HCT116 (cell line): ENCODE data around the gene UGGT2. TPM values are rescaled to one million over a fixed set of nuclear protein-coding genes. Genes with fewer than 3 reads are reported as not detected.
"Not testable (repeated sequence)": the region's sequence is repeated elsewhere in the genome, so short reads cannot be mapped to it uniquely, and the experiment has no call there.

Experiments used
- ATAC-seq: fragments of 200-7000 bp; cut with Tn5 transposase; 2 replicates; pipeline ENCODE4 v1.9.1; 2020; ENCODE audit warnings: mild to moderate bottlenecking, moderate library complexity
- BruUV-seq: library from RNA; stranded (reverse); fragments of 400-500 nt; replicated peaks from 2 replicates; lab custom pipeline; 2021; lab: Mats Ljungman, UMichigan
- CTCF ChIA-PET: fragments of 300-600 bp; sonication (Branson Sonifier 250); formaldehyde crosslinking; loops from one replicate; lab custom pipeline; 2021; ENCODE audit warnings: antibody characterized with exemption; lab: Charles Lee
- POLR2A ChIA-PET: fragments of 300-600, 350-600 bp; sonication (Branson Sonifier 250); formaldehyde crosslinking; loops from one replicate; lab custom pipeline; 2021; ENCODE audit warnings: antibody characterized with exemption; lab: Charles Lee
- RAD21 ChIA-PET, 2 experiments: fragments of 300-600 bp; sonication (Branson Sonifier 250); formaldehyde crosslinking; loops; one replicate each; lab custom pipeline; 2023; ENCODE audit warnings: low total read pairs in 2 of 2; ENCODE audit not compliant: uncharacterized antibody in 2 of 2, unreplicated experiment in 2 of 2, low non-redundant PET in 1 of 2; lab: Charles Lee
- DNase-seq: peaks from one replicate; pipeline ENCODE4 v3.0.0-alpha.2; 2010; ENCODE audit warnings: low read depth, low spot score
- H2AFZ ChIP-seq: fragments of 200-600 bp; shearing (Covaris generic), sonication (generic); 2 replicates; pipeline ENCODE4 v1.6.1; 2017; ENCODE audit warnings: low read depth, mixed run types, mixed read lengths, antibody characterized with exemption, low read length; ENCODE audit not compliant: poor library complexity, severe bottlenecking
- H3K27ac ChIP-seq: 2 replicates; pipeline ENCODE4 v1.5.1; 2012; ENCODE audit warnings: low read depth, low read length
- H3K27me3 ChIP-seq: fragments of 200-600 bp; sonication (generic); 2 replicates; pipeline ENCODE4 v1.6.1; 2016; ENCODE audit warnings: mixed run types, low read length, mixed read lengths; ENCODE audit not compliant: insufficient read depth
- H3K36me3 ChIP-seq, 2 experiments: fragments of 200-500 bp in 1 of 2; fragments of 200-600 bp in 1 of 2; sonication (Bioruptor generic) in 1 of 2; sonication (generic) in 1 of 2; 2 replicates each; pipeline versions ENCODE4 v1.5.1 to v1.6.1; 2014 to 2016; ENCODE audit warnings: low read length in 2 of 2, inconsistent platforms in 1 of 2, mixed read lengths in 1 of 2, mixed run types in 1 of 2; ENCODE audit not compliant: insufficient read depth in 2 of 2, control insufficient read depth in 1 of 2
- H3K4me1 ChIP-seq, 2 experiments: fragments of 200-600 bp in 1 of 2; sonication (generic) in 1 of 2; 2 replicates each; pipeline versions ENCODE4 v1.5.1 to v1.6.1; 2012 to 2017; ENCODE audit warnings: low read length in 2 of 2, inconsistent platforms in 1 of 2, mild to moderate bottlenecking in 1 of 2, mixed read lengths in 1 of 2, mixed run types in 1 of 2, moderate library complexity in 1 of 2; ENCODE audit not compliant: insufficient read depth in 2 of 2, control insufficient read depth in 1 of 2
- H3K4me2 ChIP-seq: fragments of 200-600 bp; sonication (generic); 2 replicates; pipeline ENCODE4 v1.6.1; 2017; ENCODE audit warnings: mixed run types, low read length, mixed read lengths
- H3K4me3 ChIP-seq, 2 experiments: fragments of 200-600 bp in 1 of 2; sonication (generic) in 1 of 2; replicated peaks in 1 of 2; 2 replicates each; pipeline ENCODE4 v1.5.1; 2011 to 2016; ENCODE audit warnings: low read length in 2 of 2, control low read depth in 1 of 2, low read depth in 1 of 2, mild to moderate bottlenecking in 1 of 2, mixed read lengths in 1 of 2, mixed run types in 1 of 2
- H3K79me2 ChIP-seq: fragments of 200-600 bp; sonication (generic); 2 replicates; pipeline ENCODE4 v1.6.1; 2017; ENCODE audit warnings: mild to moderate bottlenecking, mixed run types, low read length, moderate library complexity, mixed read lengths; ENCODE audit not compliant: insufficient read depth
- H3K9ac ChIP-seq: fragments of 200-600 bp; sonication (generic); 2 replicates; pipeline ENCODE4 v1.6.1; 2016; ENCODE audit warnings: low read length, mixed read lengths
- H3K9me2 ChIP-seq: fragments of 200-600 bp; sonication (generic), shearing (Covaris generic); 2 replicates; pipeline ENCODE4 v1.6.1; 2017; ENCODE audit warnings: mixed run types, mild to moderate bottlenecking, moderate library complexity; ENCODE audit not compliant: insufficient read depth
- H3K9me3 ChIP-seq, 2 experiments: fragments of 200-500 bp in 1 of 2; fragments of 200-600 bp in 1 of 2; sonication (Bioruptor generic) in 1 of 2; sonication (generic) in 1 of 2; 2 replicates each; pipeline ENCODE4 v1.6.1; 2014 to 2017; ENCODE audit warnings: low read length in 2 of 2, mixed read lengths in 2 of 2, inconsistent platforms in 1 of 2, low read depth in 1 of 2, mild to moderate bottlenecking in 1 of 2, mixed run types in 1 of 2, moderate library complexity in 1 of 2; ENCODE audit not compliant: control insufficient read depth in 1 of 2, insufficient read depth in 1 of 2
- H4K20me1 ChIP-seq: fragments of 200-600 bp; sonication (generic), shearing (Covaris generic); 2 replicates; pipeline ENCODE4 v1.6.1; 2017; ENCODE audit warnings: mixed run types, mild to moderate bottlenecking, moderate library complexity; ENCODE audit not compliant: insufficient read depth
- CBX3 ChIP-seq: IDR thresholded peaks from 2 replicates; pipeline ENCODE4 v1.6.1; 2012; ENCODE audit warnings: low read depth
- CEBPB ChIP-seq: IDR thresholded peaks from 2 replicates; pipeline ENCODE4 v1.6.1; 2012; ENCODE audit warnings: low read depth
- EGR1 ChIP-seq: IDR thresholded peaks from 2 replicates; pipeline ENCODE4 v1.6.1; 2012; ENCODE audit warnings: low read depth
- EZH2 ChIP-seq: fragments of 200-600 bp; sonication (generic); IDR thresholded peaks from 2 replicates; pipeline ENCODE4 v1.6.1; 2017; ENCODE audit warnings: antibody characterized with exemption, mixed run types
- FOSL1 ChIP-seq: IDR thresholded peaks from 2 replicates; pipeline ENCODE4 v1.6.1; 2012; ENCODE audit warnings: low read depth
- POLR2A ChIP-seq: IDR thresholded peaks from 2 replicates; pipeline ENCODE4 v1.7.0; 2011; ENCODE audit warnings: borderline replicate concordance; ENCODE audit not compliant: insufficient read depth, insufficient read length; ENCODE audit errors: extremely low read depth
- POLR2AphosphoS5 ChIP-seq: IDR thresholded peaks from 2 replicates; pipeline ENCODE4 v1.6.1; 2011; ENCODE audit warnings: mild to moderate bottlenecking, low read depth, low read length, moderate library complexity
- RAD21 ChIP-seq: IDR thresholded peaks from 2 replicates; pipeline ENCODE4 v1.6.1; 2012; ENCODE audit warnings: low read depth, mild to moderate bottlenecking
- REST ChIP-seq: IDR thresholded peaks from 2 replicates; pipeline ENCODE4 v1.6.1; 2012; ENCODE audit warnings: low read depth
- SP1 ChIP-seq: IDR thresholded peaks from 2 replicates; pipeline ENCODE4 v1.6.1; 2012; ENCODE audit warnings: low read depth
- ZBTB33 ChIP-seq: IDR thresholded peaks from 2 replicates; pipeline ENCODE4 v1.6.1; 2011; ENCODE audit warnings: mild to moderate bottlenecking, low read length, moderate library complexity; ENCODE audit not compliant: insufficient replicate concordance; ENCODE audit errors: extremely low read depth
- ZFX ChIP-seq: fragments of 450-650 bp; IDR thresholded peaks from 2 replicates; pipeline ENCODE4 v1.6.1; 2017
- intact Hi-C: fragments of 100-400 bp; cut with micrococcal nuclease; formaldehyde crosslinking; loops from 2 replicates; pipeline ENCODE4 v1.10.0; 2022
- total RNA-seq: library from RNA; stranded (reverse); gene quantifications from one replicate; pipeline ENCODE4 v1.2.1, GENCODE V29; 2021; ENCODE audit not compliant: unreplicated experiment

Gene UGGT2
- total RNA-seq, 1 experiment from 2014 or later = 27.1 TPM

GRCh38 chr13:95763601-95764000, 289.6 kb downstream of the UGGT2 start (continued):
- TF ChIP-seq FOSL1 = no peak
- no peak for TF ChIP-seq EZH2
- TF ChIP-seq EGR1 = no peak

- H3K4me3 ChIP-seq, POLR2A ChIA-PET, H3K79me2 ChIP-seq, H3K27me3 ChIP-seq, CTCF ChIA-PET, intact Hi-C loops, H3K9ac ChIP-seq, H3K9me3 ChIP-seq, DNase-seq, H2AFZ ChIP-seq, H4K20me1 ChIP-seq, H3K27ac ChIP-seq, H3K4me2 ChIP-seq, H3K9me2 ChIP-seq, H3K36me3 ChIP-seq, BruUV-seq, H3K4me1 ChIP-seq, ATAC-seq, RAD21 ChIA-PET: not testable (repeated sequence)
Measured at GRCh38 chr13:95762626-95763025, 290.6 kb downstream of the UGGT2 start.

- POLR2A ChIA-PET = no interaction called here
Measured at GRCh38 chr13:95756072-95756471, 297.1 kb downstream of the UGGT2 start.

More at GRCh38 chr13:95756072-95756471, 297.1 kb downstream of the UGGT2 start:
- no TSS peak for BruUV-seq
- DNase-seq = no peak
- ATAC-seq = no peak
- Histone ChIP-seq H3K27me3 (no peaks in the 10 kb centered on the region), H3K79me2 (no peaks in the 10 kb centered on the region), H3K9ac (no peak overlapping the region), H3K4me1 (no peaks in the 10 kb centered on the region), H4K20me1 (no peaks in the 10 kb centered on the region), H3K4me3 (no peak overlapping the region), H2AFZ (no peak overlapping the region), H3K9me2 (no peaks in the 10 kb centered on the region), H3K27ac (no peak overlapping the region), H3K36me3 (no peaks in the 10 kb centered on the region), H3K9me3 (no peaks in the 10 kb centered on the region), H3K4me2 (no peak overlapping the region)
- intact Hi-C loops = no loop called here
- CTCF ChIA-PET = no interaction called here
- RAD21 ChIA-PET = no interaction called here
- TF ChIP-seq ZBTB33 (no peak), CEBPB (no peak), ZFX (no peak), CBX3 (no peak), SP1 (no peak), POLR2A (no peak), REST (no peak), RAD21 (no peak), POLR2AphosphoS5 (no peak)
- TF ChIP-seq, all 23 proteins: peak for 0
